HuH-7.5 (cell line): Measurements from ENCODE around the gene SIRT2.

Experiments
- DNase-seq: peaks from one replicate; pipeline ENCODE4 v3.0.0; 2011; ENCODE audit warnings: low spot score

SIRT2 gene

GRCh38 chr19:38845374-38846024 lies 53.9 kb downstream of the SIRT2 start:
- DNase-seq, result no peak

GRCh38 chr19:38844093-38844686 lies 55.2 kb downstream of the SIRT2 start:
- no peak for DNase-seq

GRCh38 chr19:38843175-38843758 lies 56.2 kb downstream of the SIRT2 start:
- no peak for DNase-seq

GRCh38 chr19:38842439-38843174 lies 56.8 kb downstream of the SIRT2 start:
- no peak for DNase-seq

GRCh38 chr19:38841787-38842438 lies 57.5 kb downstream of the SIRT2 start:
- DNase-seq, result no peak

- DNase-seq, result no peak
Observed at GRCh38 chr19:38841180-38841766, 58.1 kb downstream of the SIRT2 start.

GRCh38 chr19:38840583-38840968 lies 58.8 kb downstream of the SIRT2 start:
- no peak for DNase-seq

- DNase-seq, result no peak
Observed at GRCh38 chr19:38839816-38840582, 59.4 kb downstream of the SIRT2 start.

GRCh38 chr19:38838986-38839761 lies 60.2 kb downstream of the SIRT2 start:
- DNase-seq, result no peak

GRCh38 chr19:38838208-38838985 lies 61.0 kb downstream of the SIRT2 start:
- no peak for DNase-seq

GRCh38 chr19:38837656-38838121 lies 61.7 kb downstream of the SIRT2 start:
- no peak for DNase-seq

- no peak for DNase-seq
Observed at GRCh38 chr19:38836983-38837626, 62.3 kb downstream of the SIRT2 start.

- no peak for DNase-seq
Observed at GRCh38 chr19:38836159-38836982, 63.0 kb downstream of the SIRT2 start.

GRCh38 chr19:38834590-38834989 lies 64.8 kb downstream of the SIRT2 start:
- DNase-seq, result no peak

GRCh38 chr19:38834104-38834490 lies 65.3 kb downstream of the SIRT2 start:
- no peak for DNase-seq

GRCh38 chr19:38833092-38833425 lies 66.4 kb downstream of the SIRT2 start:
- no peak for DNase-seq

- peak; percentile 87 for DNase-seq
Observed at GRCh38 chr19:38831142-38831605, 68.2 kb downstream of the SIRT2 start.

GRCh38 chr19:38830039-38830733 lies 69.2 kb downstream of the SIRT2 start:
- DNase-seq, result no peak
